CD4-positive, alpha-beta T cell (primary cell): Measurements from ENCODE around the gene TMPRSS11B. TPM values are rescaled to one million over a fixed set of nuclear protein-coding genes. Genes with fewer than 3 reads are reported as not detected.
"Not testable (repeated sequence)": the region's sequence is repeated elsewhere in the genome, so short reads cannot be mapped to it uniquely, and the experiment has no call there.

Experiments
- ATAC-seq: fragments of 200-7000 bp; cut with Tn5 transposase; one replicate; pipeline ENCODE4 v1.10.0; 2022; ENCODE audit warnings: mild to moderate bottlenecking; ENCODE audit not compliant: poor library complexity
- CTCF ChIA-PET: fragments of 350-600 bp; sonication (Branson Sonifier 250); formaldehyde crosslinking; loops from one replicate; lab custom pipeline; 2021; ENCODE audit warnings: antibody characterized with exemption, inconsistent platforms; lab: Charles Lee
- POLR2A ChIA-PET: fragments of 350-600 bp; sonication (Branson Sonifier 250); formaldehyde crosslinking; loops from one replicate; lab custom pipeline; 2021; ENCODE audit warnings: antibody characterized with exemption, inconsistent platforms; lab: Charles Lee
- DNase-seq, 14 experiments: peaks; one replicate each; pipeline ENCODE4 v3.0.0-alpha.2; 2013 to 2020; ENCODE audit warnings: mixed read lengths in 2 of 14
- H3K27ac ChIP-seq, 2 donors: one replicate each; pipeline versions ENCODE4 v1.5.1 to v1.7.0; 2013; ENCODE audit warnings: low read length in 2 of 2, low read depth in 1 of 2, mild to moderate bottlenecking in 1 of 2
- H3K27me3 ChIP-seq, 2 experiments: 1 replicate in 1 of 2; 2 replicates in 1 of 2; pipeline versions ENCODE4 v1.6.1 to v1.7.0; 2013; ENCODE audit warnings: low read length in 2 of 2, control low read depth in 1 of 2, mild to moderate bottlenecking in 1 of 2, moderate library complexity in 1 of 2; ENCODE audit not compliant: insufficient read depth in 2 of 2, control insufficient read depth in 1 of 2
- H3K36me3 ChIP-seq: one replicate; pipeline ENCODE4 v1.6.1; 2013; ENCODE audit warnings: low read length, control low read depth; ENCODE audit not compliant: insufficient read depth
- H3K4me1 ChIP-seq: one replicate; pipeline ENCODE4 v1.6.1; 2013; ENCODE audit warnings: low read length, control low read depth; ENCODE audit not compliant: insufficient read depth
- H3K4me3 ChIP-seq: one replicate; pipeline ENCODE4 v1.5.1; 2013; ENCODE audit warnings: mild to moderate bottlenecking, low read length, moderate library complexity
- H3K9me3 ChIP-seq, 2 experiments: 1 replicate in 1 of 2; 2 replicates in 1 of 2; pipeline versions ENCODE4 v1.6.1 to v1.7.0; 2013; ENCODE audit warnings: low read length in 2 of 2, mild to moderate bottlenecking in 2 of 2, control low read depth in 1 of 2, moderate library complexity in 1 of 2; ENCODE audit not compliant: control insufficient read depth in 1 of 2, insufficient read depth in 1 of 2
- H3K27ac Mint-ChIP-seq: one replicate; pipeline ENCODE4 v1.8.0; 2020; ENCODE audit warnings: mixed read lengths
- H3K27me3 Mint-ChIP-seq: one replicate; pipeline ENCODE4 v1.8.0; 2021; ENCODE audit warnings: mixed read lengths
- H3K36me3 Mint-ChIP-seq: one replicate; pipeline ENCODE4 v1.8.0; 2021; ENCODE audit warnings: low read depth, mixed read lengths
- H3K4me1 Mint-ChIP-seq: one replicate; pipeline ENCODE4 v1.8.0; 2021; ENCODE audit warnings: low read depth, mixed read lengths
- H3K4me3 Mint-ChIP-seq: one replicate; pipeline ENCODE4 v1.8.0; 2020; ENCODE audit warnings: mild to moderate bottlenecking, mixed read lengths
- H3K9me3 Mint-ChIP-seq: one replicate; pipeline ENCODE4 v1.8.0; 2020; ENCODE audit warnings: mixed read lengths
- intact Hi-C, 2 experiments: fragments of 100-400 bp; cut with DNase I in 1 of 2; cut with micrococcal nuclease in 1 of 2; formaldehyde crosslinking; loops; one replicate each; pipeline versions ENCODE4 v1.15.1 to v1.9.0; 2023 to 2025; cut with DNase I, micrococcal nuclease
- total RNA-seq, 174 experiments: library from RNA in 2 of 174; stranded (reverse) in 2 of 174; gene quantifications; one replicate each; pipeline ENCODE4 v1.2.3 and lab custom pipeline; 2021 to 2026
- TF ChIP-seq, protein P1 (sequence below): fragments of 200-600 bp; IDR thresholded peaks from one replicate; pipeline ENCODE4 v1.8.0; 2022; ENCODE audit warnings: antibody characterized with exemption, mild to moderate bottlenecking

TMPRSS11B gene
- total RNA-seq, 2 experiments from 2014 or later = not detected

DNA sequence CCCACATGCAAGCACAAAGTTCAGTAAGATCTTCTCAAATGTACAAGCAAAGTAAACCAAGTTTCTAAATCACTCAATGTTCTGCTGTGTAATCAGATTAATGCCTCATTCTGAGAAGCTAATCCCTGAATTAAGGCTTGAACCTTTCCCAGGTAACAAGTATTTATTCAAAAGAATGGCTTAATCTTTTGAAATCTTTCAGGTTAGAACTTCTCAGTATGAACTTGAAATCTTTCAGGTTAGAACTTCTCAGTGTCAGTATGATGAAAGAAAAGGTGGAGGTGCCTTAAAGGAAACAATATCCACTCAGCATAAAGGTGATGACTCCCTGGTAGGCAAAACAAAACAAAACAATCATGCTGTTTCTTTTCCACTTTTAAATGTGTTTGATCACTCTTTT, 29.0 kb downstream of the TMPRSS11B start:
- ATAC-seq = no peak
- H3K27me3 ChIP-seq = peaks cover 0 to 4% of the 10 kb centered on the region in 2 experiments
- TF ChIP-seq, protein P1, sequence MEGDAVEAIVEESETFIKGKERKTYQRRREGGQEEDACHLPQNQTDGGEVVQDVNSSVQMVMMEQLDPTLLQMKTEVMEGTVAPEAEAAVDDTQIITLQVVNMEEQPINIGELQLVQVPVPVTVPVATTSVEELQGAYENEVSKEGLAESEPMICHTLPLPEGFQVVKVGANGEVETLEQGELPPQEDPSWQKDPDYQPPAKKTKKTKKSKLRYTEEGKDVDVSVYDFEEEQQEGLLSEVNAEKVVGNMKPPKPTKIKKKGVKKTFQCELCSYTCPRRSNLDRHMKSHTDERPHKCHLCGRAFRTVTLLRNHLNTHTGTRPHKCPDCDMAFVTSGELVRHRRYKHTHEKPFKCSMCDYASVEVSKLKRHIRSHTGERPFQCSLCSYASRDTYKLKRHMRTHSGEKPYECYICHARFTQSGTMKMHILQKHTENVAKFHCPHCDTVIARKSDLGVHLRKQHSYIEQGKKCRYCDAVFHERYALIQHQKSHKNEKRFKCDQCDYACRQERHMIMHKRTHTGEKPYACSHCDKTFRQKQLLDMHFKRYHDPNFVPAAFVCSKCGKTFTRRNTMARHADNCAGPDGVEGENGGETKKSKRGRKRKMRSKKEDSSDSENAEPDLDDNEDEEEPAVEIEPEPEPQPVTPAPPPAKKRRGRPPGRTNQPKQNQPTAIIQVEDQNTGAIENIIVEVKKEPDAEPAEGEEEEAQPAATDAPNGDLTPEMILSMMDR = no peak
- H3K27ac Mint-ChIP-seq = no peak overlapping the region
- no peaks in the 10 kb centered on the region for H3K9me3 ChIP-seq
- no peaks in the 10 kb centered on the region for H3K36me3 ChIP-seq
- no peaks in the 10 kb centered on the region for H3K4me1 ChIP-seq
- no peak overlapping the region for H3K27ac ChIP-seq
- peaks cover 39% of the 10 kb centered on the region for H3K27me3 Mint-ChIP-seq
- intact Hi-C loops = no loop called here
- no peaks in the 10 kb centered on the region for H3K9me3 Mint-ChIP-seq
- H3K4me3 ChIP-seq = no peak overlapping the region
- CTCF ChIA-PET = no interaction called here
- no peaks in the 10 kb centered on the region for H3K36me3 Mint-ChIP-seq
- H3K4me1 Mint-ChIP-seq = no peaks in the 10 kb centered on the region
- no peak for DNase-seq
- POLR2A ChIA-PET = no interaction called here
- H3K4me3 Mint-ChIP-seq = no peak overlapping the region

DNA sequence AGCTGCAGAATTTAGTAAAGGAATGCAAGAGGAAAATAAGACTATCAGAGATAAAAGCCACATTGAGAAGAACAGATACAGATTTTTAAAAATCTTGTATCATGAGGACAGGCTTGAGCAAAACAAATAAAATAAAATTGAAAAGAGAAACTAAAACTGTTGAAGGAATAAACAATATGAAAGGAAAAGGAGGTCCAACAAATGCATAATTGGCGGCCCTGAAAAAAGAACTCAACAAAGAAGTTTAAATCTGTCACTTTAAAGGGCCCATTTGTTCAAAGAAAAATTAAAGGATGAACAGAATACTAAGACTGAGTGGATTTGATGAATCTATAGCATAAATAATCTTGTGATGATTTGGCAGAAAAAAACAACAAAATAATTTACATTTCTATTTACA, 36.5 kb downstream of the TMPRSS11B start:
- no peak overlapping the region for H3K4me3 ChIP-seq
- Mint-ChIP-seq H3K4me1 (no peaks in the 10 kb centered on the region), H3K4me3 (no peak overlapping the region), H3K36me3 (no peaks in the 10 kb centered on the region), H3K9me3 (peaks cover 10% of the 10 kb centered on the region), H3K27me3 (peaks cover 2% of the 10 kb centered on the region), H3K27ac (no peak overlapping the region)
- TF ChIP-seq, protein P1 = no peak
- ChIA-PET POLR2A (no interaction called here), CTCF (interaction anchor here (1.1 kb wide), 1 partner anchor 168 kb away, joined by 3 read pairs; no protein-coding TSS in a partner anchor)
- H3K27ac ChIP-seq = no peak overlapping the region
- intact Hi-C loops = no loop called here
- H3K36me3 ChIP-seq = no peaks in the 10 kb centered on the region
- DNase-seq (no peak), ATAC-seq (no peak)
- no peaks in the 10 kb centered on the region for H3K4me1 ChIP-seq
- H3K27me3 ChIP-seq = no peaks in the 10 kb centered on the region
- H3K9me3 ChIP-seq = peaks cover 0 to 4% of the 10 kb centered on the region in 2 experiments

DNA sequence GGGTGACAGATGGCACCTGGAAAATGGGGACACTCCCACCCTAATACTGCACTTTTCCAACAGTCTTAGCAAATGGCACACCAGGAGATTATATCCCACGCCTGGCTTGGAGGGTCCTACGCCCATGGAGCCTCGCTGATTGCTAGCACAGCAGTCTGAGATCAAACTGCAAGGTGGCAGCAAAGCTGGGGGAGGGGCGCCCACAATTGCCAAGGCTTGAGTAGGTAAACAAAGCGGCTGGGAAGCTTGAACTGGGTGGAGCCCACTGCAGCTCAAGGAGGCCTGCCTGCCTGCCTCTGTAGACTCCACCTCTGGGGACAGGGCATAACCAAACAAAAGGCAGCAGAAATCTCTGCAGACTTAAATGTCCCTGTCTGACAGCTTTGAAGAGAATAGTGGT, 51.2 kb downstream of the TMPRSS11B start:
- H3K4me3 ChIP-seq, ATAC-seq, intact Hi-C loops, H3K27ac ChIP-seq, H3K4me1 ChIP-seq, H3K36me3 ChIP-seq, H3K9me3 Mint-ChIP-seq, DNase-seq, H3K4me1 Mint-ChIP-seq, H3K4me3 Mint-ChIP-seq, H3K27me3 ChIP-seq, H3K9me3 ChIP-seq, CTCF ChIA-PET, H3K36me3 Mint-ChIP-seq, H3K27ac Mint-ChIP-seq, POLR2A ChIA-PET: not testable (repeated sequence)
- H3K27me3 Mint-ChIP-seq = peaks cover 13% of the 10 kb centered on the region

DNA sequence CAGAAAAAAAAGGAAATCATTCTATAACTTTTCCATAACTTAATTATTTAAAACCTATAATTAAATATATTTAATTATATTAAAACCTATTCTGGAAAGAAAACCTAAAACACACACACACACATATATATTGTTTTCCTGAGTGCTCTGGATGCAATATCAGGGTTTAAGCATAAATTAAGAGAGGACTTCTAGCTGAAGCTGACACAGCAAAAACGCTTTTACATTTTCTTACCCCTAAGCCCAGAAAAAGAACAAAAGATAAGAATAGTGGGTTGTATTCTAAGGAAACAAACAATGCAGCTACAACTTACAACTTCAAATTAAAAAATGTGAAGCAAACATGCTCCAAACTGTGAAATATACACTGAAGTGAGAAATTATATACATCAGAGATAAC, 52.3 kb downstream of the TMPRSS11B start:
- H3K27me3 Mint-ChIP-seq = peaks cover 13% of the 10 kb centered on the region
- no peak overlapping the region for H3K27ac ChIP-seq
- intact Hi-C loops = no loop called here
- H3K27ac Mint-ChIP-seq = no peak overlapping the region
- H3K36me3 Mint-ChIP-seq = no peaks in the 10 kb centered on the region
- no peak overlapping the region for H3K4me3 ChIP-seq
- POLR2A ChIA-PET = no interaction called here
- H3K4me1 ChIP-seq = no peaks in the 10 kb centered on the region
- no peak overlapping the region for H3K4me3 Mint-ChIP-seq
- H3K9me3 ChIP-seq = peaks cover 0 to 6% of the 10 kb centered on the region in 2 experiments
- no peaks in the 10 kb centered on the region for H3K27me3 ChIP-seq
- ATAC-seq = no peak
- no peak for DNase-seq
- TF ChIP-seq, protein P1 = no peak
- no peaks in the 10 kb centered on the region for H3K4me1 Mint-ChIP-seq
- no peaks in the 10 kb centered on the region for H3K9me3 Mint-ChIP-seq
- CTCF ChIA-PET = no interaction called here
- H3K36me3 ChIP-seq = no peaks in the 10 kb centered on the region
